DMS79 treated with DMSO at 0.1 percent for 48 hours (cell line): Measurements from ENCODE around the gene ANXA2.

ENCODE experiments used
- DNase-seq: peaks from one replicate; lab custom pipeline; 2025; lab: John Stamatoyannopoulos, UW

The ANXA2 gene

DNA sequence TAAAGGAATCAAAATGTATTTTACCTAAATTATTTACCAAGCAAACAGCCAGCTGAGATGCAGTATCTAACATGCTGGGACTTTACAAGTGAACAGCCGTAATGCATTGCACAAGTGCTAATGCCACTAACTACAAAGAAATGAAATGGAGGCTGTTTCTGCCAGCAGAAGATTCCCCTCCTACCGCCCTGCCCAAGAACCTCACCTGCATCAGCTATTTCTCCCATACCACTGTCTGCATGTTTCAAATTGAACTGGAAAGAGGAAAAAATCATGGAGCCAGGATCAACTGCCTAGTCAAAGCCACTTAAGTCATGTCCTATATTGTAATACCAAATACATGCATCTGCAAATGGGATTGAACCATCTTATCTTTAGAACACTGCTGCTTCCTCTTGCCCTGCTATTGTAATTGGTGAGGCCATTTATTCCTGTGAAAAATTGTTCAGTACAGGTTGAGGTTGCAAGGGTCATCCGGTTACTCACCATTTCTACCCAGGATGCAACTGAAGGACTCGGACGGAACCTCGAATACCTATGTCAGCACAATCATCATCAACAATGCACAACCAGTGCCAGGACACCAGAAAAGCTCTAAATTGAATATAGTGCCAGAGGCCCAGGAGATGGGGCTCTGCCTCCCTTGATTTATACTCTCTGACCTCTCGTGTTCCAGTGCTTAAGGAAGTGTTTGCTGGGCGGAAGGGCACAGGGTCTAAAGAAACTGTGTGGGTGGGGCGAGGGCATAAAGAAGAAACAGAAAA, 27.5 kb downstream of the ANXA2 start:
- DNase-seq: no peak

DNA sequence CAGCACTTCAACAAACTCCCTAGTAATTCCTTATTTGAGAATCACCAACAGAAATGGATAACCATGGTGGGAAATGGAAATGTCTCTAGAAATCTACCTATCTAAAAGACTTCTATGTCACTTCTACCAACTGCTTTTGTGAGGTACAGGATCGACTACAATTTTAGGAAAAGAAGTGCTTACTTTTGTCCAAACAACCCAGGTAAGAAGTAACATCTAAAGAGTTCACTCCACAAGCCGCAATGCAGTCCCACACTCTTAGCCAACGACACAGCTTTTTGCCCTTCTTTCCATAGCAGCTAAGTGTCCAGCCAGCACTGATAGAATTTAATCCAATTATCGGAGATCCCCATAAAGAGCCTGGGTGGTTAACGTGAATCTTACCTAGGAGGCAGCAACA, 28.1 kb downstream of the ANXA2 start:
- no peak for DNase-seq

DNA sequence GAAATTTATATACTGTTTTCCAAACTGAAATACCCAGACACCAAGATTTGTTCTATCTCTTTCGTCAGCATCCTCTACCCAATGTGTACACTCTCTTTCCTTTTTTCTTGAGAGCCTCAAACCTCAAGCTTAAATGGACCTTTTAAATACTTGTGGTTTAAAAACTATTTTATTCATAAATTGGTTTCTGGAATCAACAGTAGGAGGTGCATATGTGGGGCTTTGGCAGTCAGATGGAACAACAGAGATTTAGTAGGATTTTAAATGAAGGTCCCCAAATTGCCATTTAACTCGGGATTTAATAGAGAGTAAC, 33.2 kb downstream of the ANXA2 start:
- peak; percentile 10 for DNase-seq

DNA sequence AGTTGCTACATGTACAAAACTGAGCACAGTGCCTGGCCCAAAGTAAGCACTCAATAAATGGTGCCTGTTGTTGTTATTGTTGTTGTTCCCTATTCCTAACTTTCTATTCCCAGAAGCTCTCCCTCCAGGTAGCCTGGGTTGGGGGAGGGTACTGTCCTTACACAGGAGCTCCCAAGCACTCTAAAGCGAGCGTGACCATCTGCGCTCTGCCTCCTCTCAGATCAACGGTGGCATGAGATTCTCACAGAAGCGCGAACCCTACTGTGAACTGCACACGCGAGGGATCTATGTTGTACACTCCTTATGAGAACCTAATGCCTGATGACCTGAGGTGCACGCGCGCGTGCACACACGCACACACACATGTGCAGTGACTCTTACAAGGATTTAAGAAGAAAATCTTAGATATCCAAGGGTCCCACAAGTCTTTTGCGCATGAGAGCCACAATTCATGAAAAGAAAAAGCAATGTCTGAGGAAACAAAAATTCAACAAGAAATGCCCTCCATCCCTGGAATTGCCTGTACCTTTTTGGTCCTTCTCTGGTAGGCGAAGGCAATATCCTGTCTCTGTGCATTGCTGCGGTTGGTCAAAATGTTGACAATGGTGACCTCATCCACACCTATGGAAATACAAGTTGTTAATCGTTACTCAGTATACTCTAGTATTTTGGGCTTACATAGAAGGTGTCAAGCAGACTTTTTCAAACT, 33.7 kb downstream of the ANXA2 start:
- DNase-seq: no peak

DNA sequence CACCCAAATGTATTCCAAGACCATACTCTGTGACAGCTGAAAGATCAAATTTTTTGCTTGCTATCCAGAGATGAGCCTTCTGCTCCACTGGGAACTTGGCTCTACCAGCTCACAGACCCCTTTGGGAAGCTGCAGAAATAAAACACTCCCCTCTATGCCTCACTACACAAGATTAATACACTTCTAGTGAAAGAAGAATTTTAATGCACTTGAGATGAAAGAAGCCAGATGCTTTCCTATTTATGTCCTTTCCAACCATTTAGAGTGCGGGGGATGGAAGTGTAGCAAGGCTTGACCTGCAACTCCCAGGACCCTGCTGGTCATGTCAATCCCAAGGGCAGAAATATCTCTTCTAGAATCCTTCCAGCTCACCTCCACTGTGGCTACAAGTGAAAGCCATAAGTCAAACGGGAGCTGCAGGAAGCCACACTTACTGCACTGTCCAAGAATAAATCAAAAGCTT, 34.7 kb downstream of the ANXA2 start:
- peak; percentile 45 for DNase-seq

DNA sequence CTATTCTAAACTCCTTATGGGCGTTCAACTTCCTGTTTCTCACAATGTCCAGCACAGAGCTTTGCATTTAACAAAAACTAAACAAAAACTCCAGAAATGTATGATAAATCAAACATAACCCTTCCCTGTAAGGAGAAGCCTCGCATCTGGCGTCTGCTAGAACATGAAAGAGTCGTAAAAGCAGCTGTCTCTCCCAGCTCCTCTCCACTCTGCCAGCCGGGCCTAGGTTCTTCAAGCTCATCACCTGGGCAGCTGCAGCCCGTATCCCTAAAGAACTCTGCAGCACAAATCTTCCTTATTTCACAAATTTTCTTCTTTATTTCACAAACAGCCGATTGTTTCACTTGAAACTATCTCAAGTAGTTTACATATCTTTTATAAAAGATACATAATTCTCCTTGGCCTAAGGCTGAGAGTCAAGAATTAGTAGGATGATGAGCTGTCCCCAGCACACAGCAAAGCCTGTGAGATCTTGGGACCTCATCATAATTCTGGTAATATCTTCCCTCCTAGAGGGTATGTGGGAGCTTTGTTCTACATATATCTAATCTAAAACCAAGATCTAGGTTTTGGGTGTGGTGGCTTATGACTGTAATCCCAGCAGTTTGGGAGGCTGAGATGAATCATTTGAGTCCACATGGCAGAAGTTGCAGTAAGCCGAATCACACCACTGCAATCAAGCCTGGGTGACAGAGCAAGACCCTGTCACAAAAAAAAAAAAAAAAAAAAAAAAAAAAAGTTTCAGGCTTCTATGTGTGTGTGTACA, 35.3 kb downstream of the ANXA2 start:
- DNase-seq: no peak

DNA sequence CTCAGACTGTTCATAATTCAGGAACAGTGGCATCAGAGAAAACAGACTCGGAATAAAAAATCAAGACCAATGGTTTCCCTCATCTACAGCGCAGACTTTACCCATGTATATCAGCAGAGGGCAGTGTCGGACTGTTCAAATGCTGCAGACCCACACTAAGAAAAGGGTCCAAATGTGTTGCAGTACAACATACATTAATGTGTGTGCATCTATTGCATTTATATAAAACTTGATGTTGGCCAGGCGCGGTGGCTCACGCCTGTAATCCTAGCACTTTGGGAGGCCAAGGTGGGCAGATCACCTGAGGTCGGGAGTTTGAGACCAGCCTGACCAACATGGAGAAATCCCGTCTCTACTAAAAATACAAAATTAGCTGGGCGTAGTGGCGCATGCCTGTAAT, 38.0 kb downstream of the ANXA2 start:
- DNase-seq: peak; percentile 63

DNA sequence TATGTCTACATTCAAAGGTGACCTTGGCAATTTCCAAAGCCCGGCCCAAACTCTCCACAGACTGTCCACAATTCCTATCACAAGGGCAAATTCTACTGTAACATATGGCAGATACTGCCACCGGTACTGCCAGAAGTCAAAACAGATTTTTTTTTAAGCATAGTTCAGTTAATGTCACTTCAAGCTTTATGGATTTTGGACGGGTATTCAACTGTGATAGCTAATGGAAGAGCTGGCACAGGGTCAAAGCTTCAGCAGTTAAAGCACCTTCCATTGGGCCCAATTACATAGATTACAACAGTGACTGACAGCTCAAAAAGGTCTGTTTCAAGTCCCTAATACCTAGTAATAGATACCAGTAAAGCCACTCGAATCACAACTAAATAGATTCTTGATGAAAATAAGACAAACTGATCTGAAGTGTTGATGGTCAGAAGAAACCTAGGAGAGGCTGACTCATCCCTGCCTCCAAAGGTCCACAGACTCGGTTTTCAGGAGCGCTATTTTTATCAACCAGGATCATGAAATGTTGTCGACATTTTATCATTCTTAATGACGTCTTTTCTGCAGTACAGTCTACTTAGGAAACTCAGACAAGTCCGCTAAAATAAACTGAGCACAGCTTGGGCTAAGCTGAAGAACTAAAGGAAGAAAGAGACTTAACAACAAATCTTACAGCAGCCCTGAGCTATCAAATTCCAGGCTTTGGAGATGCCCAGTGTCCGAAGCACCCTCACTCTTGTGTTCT, 38.7 kb downstream of the ANXA2 start:
- peak; percentile 93 for DNase-seq

DNA sequence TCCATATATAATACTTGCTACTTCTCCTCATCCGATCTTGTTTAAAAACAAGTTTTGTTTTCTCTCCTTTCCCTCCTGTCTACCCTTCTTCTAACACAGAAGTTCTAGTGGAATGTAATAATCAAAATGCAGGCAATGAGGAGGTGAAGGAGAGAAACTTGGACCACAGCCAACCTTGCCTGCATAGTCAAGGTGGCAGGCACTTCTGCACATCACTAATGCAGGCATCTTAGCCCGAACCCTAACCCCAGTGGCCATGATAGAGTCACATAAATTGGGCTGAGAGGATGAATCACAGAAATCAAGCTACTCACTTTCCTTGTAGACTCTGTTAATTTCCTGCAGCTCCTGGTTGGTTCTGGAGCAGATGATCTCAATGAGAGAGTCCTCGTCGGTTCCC, 41.0 kb downstream of the ANXA2 start:
- no peak for DNase-seq

DNA sequence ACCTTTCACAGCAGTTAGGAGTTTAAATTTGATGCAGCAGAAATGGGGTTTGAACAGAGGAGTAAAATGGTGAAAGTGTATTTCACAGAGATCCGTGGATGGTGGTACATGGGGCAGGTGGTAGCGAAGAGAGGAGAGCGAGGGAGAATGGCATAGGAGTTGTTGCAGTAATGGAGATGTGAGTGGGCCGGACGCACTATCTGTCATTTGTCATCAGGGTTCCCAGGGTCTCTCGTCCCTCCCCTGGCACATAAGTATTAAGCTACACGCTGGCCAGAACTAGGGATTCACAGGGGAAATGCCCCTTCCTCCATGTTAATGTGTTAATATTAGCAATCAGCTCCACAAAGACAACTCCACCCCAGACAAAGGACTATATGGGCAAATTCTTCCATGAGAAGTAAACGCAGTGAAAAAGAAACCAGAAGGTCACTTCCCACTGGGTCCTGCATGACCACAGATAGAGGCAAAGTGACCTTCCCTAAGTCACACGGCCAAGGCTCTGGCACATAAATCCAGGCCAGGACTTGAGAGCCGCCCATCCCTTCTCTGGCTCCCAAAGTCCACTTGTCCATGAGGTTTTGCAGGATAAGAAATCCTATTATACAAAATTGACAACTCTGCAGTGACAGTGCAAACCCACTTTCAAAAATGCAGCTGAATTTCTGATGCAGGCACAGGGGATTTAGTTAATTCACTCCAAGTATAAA, 42.5 kb downstream of the ANXA2 start:
- DNase-seq: no peak

DNA sequence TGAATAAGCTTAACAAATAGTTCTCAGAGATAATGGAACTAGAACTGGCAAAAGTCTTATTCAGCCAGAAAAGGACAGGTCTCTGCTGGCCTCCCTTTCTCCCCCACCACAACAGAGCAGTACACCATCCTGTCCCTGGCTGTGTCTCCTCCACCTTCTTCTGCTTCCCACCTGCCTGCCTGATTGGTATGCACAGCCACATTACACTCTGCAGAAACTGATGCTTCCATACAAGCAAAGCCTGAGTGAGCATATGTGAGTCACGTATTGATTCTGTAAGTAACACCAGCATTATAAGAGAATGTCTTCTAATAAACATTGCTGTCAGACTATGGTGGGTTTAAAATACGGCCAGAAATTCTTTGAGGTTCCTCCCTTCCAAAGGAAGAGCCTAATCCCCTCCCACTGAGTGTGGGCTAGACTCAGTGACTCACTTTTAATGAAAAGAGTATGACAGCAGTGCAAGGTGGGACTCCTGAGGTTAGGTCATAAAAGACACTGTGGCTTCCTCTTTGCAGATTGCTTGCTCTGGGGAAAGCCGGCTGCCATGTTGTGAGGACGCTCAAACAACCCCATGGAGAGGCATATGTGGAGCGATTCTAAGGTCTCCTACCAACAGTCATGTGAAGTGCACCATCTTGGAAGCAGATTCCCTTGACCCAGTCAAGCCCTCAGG, 44.4 kb downstream of the ANXA2 start:
- DNase-seq: no peak

DNA sequence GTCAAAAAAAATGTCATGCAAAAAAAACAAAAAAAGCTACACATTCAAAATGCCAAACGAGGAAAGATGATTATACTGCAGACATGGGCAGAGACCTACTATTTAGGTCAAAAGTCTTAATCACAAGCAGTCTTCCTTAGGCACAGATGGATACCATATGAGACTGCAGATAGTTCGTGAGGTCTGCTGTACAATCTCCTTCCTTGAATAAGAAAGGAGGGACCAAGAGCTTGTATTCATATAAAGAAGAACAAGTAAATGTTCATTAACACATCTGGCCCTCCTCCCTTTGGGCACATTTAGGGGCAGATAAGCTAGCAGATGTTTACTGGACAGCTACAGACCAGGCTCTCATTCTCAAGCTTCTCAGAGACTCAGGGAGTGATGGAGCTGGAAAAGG, 45.3 kb downstream of the ANXA2 start:
- no peak for DNase-seq

DNA sequence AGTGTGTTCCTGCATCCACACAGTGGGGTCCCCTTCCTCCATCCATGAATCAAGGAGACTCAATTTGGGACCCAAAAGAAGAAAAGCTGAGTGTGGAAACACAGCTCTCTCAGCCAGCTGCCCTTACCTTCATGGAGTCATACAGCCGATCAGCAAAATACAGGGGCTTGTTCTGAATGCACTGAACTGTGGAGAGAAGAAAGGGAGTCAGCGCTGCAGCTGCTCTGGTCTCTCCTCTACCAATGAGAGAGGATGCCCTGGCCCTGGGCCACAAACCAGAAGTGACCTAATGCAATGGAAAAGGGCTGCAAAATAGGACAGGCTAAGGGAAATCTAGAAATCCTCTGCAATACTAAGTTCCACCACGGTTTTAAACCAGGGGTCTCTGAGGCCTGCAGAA, 46.7 kb downstream of the ANXA2 start:
- DNase-seq: peak; percentile 88

DNA sequence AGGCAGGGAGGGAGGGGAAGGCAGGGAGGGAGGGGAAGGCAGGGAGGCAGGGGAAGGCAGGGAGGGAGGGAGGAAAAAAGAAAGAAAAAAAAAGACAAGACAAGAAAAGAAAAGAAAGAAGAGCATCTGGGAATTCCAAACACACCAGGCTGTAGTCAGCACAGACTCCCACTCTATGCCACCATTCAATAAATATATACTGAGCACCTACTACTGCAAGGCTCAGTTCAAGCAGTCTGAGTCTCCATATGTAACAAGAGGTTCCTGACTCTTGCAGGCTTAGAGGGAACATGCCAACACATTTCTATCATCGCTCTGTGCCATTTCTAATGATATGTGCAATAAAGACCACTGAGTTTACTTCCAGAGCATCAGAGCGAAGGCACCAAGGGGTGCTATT, 47.7 kb downstream of the ANXA2 start:
- peak; percentile 18 for DNase-seq

DNA sequence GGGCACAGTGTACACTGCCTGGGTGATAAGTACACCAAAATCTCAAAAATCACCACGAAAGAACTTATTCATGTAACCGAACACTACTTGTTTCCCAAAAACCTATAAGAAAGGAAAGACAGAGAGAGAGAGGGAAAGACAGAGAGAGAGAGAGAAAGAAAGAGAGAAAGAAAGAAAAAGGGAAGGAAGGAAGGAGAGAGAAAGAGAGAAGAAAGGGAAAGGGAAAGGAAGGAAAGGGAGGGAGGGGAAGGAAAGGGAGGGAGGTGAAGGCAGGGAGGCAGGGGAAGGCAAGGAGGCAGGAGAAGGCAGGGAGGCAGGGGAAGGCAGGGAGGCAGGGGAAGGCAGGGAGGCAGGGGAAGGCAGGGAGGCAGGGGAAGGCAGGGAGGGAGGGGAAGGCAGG, 48.2 kb downstream of the ANXA2 start:
- no peak for DNase-seq

DNA sequence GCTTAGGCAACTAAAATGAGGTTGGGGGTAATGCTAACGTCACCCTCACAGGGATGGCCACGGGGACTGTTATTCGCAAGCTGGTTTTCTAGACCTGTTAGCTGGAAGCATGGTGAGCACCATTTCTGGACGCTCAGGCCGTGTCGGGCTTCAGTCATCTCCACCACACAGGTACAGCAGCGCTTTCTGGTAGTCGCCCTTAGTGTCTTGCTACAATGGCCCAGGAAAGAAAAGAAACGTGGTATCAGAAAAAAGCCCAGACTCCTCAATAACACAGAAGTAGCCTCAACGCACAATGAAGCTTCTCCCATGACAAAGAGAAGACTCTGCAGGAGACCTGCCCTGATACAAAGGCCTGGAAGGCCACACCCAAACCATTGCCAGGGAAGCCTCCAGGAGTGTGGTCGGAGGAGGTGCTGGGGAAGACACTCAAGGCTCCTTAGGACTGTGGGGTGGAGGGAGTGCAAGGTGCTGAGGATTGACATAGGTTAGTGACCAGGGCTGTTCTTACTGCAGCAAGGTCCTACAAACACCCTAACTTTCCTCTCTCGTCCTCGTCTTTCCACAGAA, 50.2 kb downstream of the ANXA2 start:
- no peak for DNase-seq

DNA sequence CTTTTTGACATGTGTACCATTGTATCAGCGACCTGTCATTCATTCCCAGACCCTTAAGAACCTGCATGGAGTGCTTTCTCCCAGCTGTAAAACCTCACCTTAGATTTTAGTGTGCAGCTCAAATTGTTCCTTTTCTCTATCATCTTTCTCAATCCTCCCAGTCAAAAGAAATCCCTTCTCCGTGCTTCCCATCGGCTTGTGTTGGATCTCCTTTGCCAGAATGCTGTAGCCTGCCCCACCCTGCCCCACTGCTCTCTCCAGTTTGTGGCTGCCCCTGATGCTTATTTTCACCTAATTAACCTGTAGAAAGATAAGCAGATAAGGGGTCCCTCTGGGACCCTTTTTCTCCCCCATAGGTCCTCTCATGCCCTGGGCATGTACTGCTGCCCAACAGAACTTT, 51.1 kb downstream of the ANXA2 start:
- DNase-seq: no peak

DNA sequence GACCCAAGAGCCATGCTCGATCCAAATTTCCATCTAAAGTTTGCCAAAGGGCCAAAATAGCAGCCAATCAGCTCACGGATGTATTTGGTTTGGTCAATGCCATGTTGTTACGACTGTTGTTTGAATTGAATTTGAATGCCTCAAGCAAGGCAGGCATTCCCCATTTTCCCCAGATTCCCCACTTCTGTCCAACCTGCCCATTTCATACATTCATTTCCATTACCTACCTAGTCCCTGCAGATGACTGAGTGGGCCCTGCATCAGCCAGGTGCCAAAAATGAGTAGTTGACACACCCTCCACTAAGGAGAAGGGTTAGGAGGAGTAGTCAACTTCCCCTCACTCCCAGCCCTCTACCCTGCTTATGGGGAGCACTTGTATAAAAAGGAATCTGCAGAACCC, 51.7 kb downstream of the ANXA2 start:
- no peak for DNase-seq

DNA sequence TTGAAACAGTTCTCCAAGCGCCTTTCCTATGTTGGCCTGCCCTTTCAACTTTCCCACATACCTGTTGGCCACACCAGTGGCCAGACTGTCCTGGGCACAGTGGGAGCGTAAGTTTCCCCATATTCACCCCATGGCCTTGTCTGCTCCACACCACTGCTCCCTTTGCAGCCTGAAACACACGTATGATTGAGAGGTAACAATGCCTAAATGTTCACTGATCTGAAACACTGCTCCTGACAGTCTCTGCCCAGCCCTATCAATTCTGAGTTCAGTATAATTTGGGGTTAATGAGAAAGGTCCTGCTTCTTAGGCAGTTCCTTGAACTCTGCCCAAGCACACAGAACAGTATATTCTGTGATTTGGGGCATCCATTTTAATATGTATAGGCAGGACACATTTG, 52.2 kb downstream of the ANXA2 start:
- no peak for DNase-seq

DNA sequence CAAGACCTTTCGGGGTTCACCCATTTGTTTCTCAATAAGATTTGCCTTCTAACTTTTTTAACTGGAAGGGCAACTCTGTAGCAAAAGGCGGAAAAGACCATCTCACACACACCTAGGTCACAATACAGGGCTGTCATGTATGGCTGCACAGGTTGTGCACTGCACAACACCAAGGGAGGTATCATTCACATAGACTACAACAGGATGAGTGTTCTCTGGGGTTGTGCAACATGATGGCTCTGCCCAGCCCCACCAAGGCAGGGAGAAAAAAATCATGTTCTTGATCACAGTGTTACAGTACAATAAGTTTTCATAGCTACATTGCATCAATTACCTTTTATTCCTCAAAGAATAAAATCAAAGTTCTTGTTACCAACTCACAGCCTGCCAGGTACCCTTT, 52.8 kb downstream of the ANXA2 start:
- DNase-seq: no peak

DNA sequence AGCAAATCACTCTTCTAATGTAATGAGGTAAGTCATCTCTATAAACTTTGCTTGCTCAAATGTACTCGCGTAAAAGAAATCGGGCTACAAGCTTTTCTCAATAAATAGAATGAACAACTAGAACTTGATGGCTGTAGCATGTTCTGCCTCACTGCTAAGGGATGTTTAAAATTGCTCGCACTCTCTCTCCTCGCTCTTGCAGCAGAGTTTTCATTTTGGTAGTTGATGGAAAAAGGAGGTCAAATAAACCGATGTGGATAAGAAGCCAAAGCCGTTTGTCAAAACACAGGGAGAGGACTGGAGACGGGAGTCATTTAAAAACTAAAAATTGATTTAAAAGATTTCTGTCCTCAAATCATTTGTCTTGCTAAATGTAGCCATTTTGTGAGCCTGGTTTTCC, 53.3 kb downstream of the ANXA2 start:
- DNase-seq: no peak
